SK-N-SH (cell line): Measurements from ENCODE around the gene RCSD1.

ENCODE experiments used
- FOXM1 ChIP-seq: IDR thresholded peaks from 2 replicates; pipeline ENCODE4 v1.4.0; 2012; ENCODE audit warnings: low read depth, mild to moderate bottlenecking
- JUND ChIP-seq: IDR thresholded peaks from 2 replicates; pipeline ENCODE4 v1.4.0; 2012
- POLR2AphosphoS5 ChIP-seq: IDR thresholded peaks from 2 replicates; pipeline ENCODE4 v1.6.1; 2012; ENCODE audit warnings: low read depth, low read length
- TF ChIP-seq, protein P1 (sequence below): fragments of 150-350 bp; IDR thresholded peaks from 2 replicates; pipeline ENCODE4 v1.6.1; 2017; ENCODE audit warnings: antibody characterized with exemption, low read length, low read depth, borderline replicate concordance

GRCh38 chr1:167678838-167679237, 48.8 kb downstream of the RCSD1 start:
- TF ChIP-seq FOXM1 (no peak), POLR2AphosphoS5 (no peak), JUND (no peak)
- TF ChIP-seq, protein P1, sequence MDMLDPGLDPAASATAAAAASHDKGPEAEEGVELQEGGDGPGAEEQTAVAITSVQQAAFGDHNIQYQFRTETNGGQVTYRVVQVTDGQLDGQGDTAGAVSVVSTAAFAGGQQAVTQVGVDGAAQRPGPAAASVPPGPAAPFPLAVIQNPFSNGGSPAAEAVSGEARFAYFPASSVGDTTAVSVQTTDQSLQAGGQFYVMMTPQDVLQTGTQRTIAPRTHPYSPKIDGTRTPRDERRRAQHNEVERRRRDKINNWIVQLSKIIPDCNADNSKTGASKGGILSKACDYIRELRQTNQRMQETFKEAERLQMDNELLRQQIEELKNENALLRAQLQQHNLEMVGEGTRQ: no peak
